ENCODE measurements around the gene ROBO1.

DNA sequence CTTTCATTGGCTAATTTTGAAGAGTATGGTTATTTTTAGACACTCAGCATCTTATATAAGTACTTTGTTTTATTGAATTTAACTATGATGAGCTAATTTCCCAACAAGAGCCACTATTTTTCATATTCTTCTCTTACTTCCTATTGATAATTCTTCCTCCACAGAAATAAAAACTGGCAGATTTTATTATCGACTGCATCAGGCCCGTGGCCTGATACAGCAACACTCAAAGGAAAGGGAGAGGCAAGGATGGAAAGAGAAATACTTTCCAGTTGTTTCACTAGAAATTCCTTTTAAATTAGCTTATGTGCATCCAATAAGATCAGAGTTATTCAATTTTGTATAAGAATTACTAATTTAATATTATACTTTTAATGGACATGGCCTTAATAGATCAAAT is 886.3 kb downstream of the ROBO1 start:
- TF ChIP-seq, protein P1, sequence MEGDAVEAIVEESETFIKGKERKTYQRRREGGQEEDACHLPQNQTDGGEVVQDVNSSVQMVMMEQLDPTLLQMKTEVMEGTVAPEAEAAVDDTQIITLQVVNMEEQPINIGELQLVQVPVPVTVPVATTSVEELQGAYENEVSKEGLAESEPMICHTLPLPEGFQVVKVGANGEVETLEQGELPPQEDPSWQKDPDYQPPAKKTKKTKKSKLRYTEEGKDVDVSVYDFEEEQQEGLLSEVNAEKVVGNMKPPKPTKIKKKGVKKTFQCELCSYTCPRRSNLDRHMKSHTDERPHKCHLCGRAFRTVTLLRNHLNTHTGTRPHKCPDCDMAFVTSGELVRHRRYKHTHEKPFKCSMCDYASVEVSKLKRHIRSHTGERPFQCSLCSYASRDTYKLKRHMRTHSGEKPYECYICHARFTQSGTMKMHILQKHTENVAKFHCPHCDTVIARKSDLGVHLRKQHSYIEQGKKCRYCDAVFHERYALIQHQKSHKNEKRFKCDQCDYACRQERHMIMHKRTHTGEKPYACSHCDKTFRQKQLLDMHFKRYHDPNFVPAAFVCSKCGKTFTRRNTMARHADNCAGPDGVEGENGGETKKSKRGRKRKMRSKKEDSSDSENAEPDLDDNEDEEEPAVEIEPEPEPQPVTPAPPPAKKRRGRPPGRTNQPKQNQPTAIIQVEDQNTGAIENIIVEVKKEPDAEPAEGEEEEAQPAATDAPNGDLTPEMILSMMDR (IDR thresholded peaks at IDR 0.05): no peak
- no peak for TF ChIP-seq POLR2A (IDR thresholded peaks at IDR 0.05)

Data from right lobe of liver (tissue), 4 donors.